ENCODE results near the gene PRKCB.
"Not testable (repeated sequence)": the region's sequence is repeated elsewhere in the genome, so short reads cannot be mapped to it uniquely, and the experiment has no call there.

Gene PRKCB

GRCh38 chr16:24102209-24102660, 266.5 kb downstream of the PRKCB start:
- peak; percentile 35 for DNase-seq

GRCh38 chr16:24105471-24105870, 269.7 kb downstream of the PRKCB start:
- DNase-seq = not testable (repeated sequence)

DNA sequence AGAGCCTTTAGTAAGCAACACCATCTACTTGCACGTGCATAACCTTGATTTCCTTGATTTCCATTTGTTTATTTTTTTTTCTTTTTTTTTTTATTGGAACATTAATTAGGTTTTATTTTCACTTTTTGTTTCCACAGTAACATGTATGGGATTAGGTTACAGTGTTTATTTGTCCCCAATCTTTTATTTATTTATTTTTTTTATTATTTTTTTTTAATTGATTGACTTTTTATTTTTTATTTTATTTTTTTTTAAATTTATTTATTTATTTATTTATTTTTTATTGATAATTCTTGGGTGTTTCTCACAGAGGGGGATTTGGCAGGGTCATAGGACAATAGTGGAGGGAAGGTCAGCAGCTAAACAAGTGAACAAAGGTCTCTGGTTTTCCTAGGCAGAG, 272.3 kb downstream of the PRKCB start:
- not testable (repeated sequence) for DNase-seq

DNA sequence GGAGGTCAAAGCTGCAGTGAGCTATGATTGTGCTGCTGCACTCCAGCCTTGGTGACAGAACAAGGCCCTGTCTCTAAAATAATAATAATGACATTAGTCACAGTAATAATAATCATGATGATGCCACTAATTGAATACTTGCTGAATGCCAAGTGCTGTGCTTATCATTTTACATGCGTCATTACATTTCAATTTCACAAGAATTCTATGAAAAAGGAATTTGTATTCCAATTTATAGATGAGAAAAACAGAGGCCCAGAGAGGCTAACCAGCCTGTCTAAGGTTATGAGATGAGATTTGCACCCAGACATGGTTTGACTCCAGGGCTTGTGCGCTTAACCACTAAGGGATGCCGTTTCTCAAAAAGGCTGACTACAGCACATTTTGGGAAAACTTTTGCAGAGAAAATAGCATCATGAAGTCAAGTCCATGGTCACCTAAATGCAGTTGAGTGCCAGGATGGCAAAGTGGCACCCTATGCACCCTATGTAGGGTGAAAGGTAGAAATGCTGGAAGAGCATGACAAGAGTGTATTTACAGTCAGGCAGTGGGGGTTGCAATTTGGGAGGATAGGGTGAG, 276.0 kb downstream of the PRKCB start:
- DNase-seq = no peak

GRCh38 chr16:24113115-24113745, 277.4 kb downstream of the PRKCB start:
- DNase-seq = no peak

- no peak for DNase-seq
Measured at GRCh38 chr16:24114876-24115275, 279.1 kb downstream of the PRKCB start.

GRCh38 chr16:24116046-24116776, 280.4 kb downstream of the PRKCB start:
- no peak for DNase-seq

- DNase-seq = no peak
Measured at GRCh38 chr16:24116989-24117388, 281.2 kb downstream of the PRKCB start.

- no peak for DNase-seq
Measured at GRCh38 chr16:24117680-24118079, 281.9 kb downstream of the PRKCB start.

GRCh38 chr16:24118126-24118821, 282.5 kb downstream of the PRKCB start:
- DNase-seq = peak; percentile 28

GRCh38 chr16:24119807-24120206, 284.0 kb downstream of the PRKCB start:
- DNase-seq = peak; percentile 33

DNA sequence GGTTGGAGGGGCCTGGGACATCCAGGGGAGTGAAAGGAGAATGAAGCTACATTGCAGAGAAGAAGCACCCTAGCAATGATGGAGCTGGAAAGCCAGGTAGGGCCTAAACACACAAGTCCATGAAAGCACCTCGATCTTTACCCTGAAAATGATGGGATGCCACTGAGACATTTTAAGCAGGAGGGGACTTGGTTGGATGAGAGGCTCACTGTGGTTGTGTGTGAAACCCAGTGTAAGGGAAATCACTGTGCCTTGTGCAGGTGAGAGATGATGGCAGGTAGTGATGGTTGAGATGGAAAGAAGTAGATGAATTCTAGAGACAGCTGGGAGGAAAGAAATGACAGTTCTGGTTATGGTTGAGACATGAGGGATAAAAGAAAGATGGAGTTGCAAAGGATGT, 287.5 kb downstream of the PRKCB start:
- no peak for DNase-seq

GRCh38 chr16:24124291-24124690, 288.5 kb downstream of the PRKCB start:
- no peak for DNase-seq

DNA sequence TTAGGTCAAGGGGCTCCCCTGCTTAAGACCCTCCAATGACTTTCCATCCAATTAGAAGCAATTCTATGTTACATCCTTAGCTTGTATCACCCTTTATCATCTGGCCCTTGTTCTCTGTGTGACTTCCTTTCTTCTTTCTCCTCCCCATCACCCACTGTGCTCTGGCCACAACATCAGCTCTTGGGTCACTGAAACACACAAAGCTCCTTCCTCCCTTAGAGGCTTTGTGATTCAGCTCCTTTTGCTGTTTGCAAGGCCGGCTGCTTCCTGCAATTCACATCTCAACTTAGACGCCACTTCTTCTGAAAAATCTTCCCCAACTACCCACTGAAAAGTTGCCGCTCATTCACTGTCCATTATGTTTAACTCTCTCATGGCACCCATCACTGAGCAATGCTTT, 289.4 kb downstream of the PRKCB start:
- no peak for DNase-seq

DNA sequence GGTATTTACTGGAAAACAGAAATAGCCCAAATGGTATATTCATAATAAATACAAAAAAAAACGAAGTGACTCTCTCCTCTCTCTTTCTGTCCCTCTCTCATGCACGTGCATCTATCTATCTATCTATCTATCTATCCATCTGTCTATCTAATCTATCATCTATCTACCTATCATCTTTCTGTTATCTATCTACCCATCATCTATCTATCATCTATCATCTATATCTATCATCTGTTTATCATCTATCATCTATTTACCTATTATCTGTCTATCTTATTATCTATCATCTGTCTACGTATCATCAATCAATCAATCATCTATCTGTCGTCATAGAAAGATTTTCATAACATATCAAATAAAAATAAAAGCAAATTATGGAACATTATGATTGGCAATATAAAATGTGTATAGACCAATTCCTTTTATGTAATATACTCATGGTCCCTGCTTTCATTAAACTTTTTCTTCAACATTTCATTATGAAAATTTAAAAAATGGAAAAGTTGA, 293.7 kb downstream of the PRKCB start:
- DNase-seq = no peak

- DNase-seq = no peak
Measured at GRCh38 chr16:24130494-24131085, 294.8 kb downstream of the PRKCB start.

DNA sequence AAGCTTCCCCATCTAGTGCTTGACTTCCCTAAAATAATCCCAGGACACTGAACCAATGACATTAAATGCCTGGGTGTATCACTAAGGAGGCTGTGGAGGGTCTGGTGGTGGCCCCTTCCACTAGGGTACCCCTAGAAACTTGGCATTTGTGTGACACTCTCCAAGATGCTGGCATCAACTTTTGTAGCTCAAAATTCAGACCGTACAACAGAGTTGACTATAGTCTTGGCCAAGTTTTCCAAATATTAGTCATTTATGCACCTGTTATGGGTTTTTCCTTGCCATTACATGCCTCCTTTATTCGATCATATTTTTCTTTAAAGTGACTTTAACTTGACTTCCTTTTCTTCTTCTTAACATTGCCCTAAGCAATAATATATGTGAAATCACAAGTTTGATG, 295.5 kb downstream of the PRKCB start:
- no peak for DNase-seq

DNA sequence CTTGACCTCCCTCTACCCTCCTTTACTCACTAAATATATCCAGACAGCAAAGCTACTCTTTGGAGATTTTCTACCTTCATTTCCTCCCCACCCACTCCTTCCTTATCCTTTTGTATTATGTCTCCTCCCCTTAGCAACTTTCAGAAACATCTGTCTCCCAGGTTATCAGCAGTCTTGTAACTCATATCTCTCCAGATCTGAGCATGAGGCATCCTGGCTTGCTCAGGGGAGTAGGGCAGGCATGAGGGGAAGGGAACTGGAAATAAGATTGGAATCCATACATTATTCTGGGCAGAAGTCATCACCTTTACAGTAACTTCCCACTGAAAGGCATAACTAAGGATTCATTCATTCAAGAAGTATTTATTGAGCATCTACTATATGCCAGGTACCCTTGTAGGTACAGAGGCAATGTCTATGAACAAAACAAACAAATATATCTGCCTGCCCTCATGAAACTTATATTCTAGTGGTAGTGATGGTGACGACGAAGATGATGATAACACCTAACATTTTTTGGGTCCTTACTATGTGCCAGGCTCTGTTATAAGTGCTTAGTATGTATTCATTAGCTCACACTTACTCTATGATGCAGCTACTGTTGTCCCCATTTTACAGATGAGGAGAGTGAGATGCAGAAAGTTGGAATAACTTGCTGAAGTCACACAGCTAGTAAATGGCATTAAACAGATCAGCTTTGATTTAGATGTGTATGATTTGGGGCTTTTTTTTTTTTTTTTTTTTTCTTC, 296.4 kb downstream of the PRKCB start:
- DNase-seq = no peak

GRCh38 chr16:24132797-24133155, 297.0 kb downstream of the PRKCB start:
- DNase-seq = no peak

GRCh38 chr16:24135624-24136565, 300.1 kb downstream of the PRKCB start:
- DNase-seq = no peak

GRCh38 chr16:24138024-24138423, 302.2 kb downstream of the PRKCB start:
- DNase-seq = no peak

Measured in midbrain (tissue), 1 donor.